GM18520 (cell line): ENCODE results near the gene WWOX.

Experiments
- ATAC-seq: cut with Tn5 transposase; IDR thresholded peaks from one replicate; pipeline ENCODE4 v1.9.1; 2021; ENCODE audit not compliant: unreplicated experiment

The WWOX gene

GRCh38 chr16:78916928-78917545, 817.6 kb downstream of the WWOX start:
- no peak for ATAC-seq

- no peak for ATAC-seq
Measured at GRCh38 chr16:78918805-78919305, 819.4 kb downstream of the WWOX start.

GRCh38 chr16:78919852-78920251, 820.4 kb downstream of the WWOX start:
- no peak for ATAC-seq

GRCh38 chr16:78920621-78921020, 821.2 kb downstream of the WWOX start:
- ATAC-seq = no peak

GRCh38 chr16:78925083-78925767, 825.8 kb downstream of the WWOX start:
- no peak for ATAC-seq

- ATAC-seq = no peak
Measured at GRCh38 chr16:78926723-78927210, 827.3 kb downstream of the WWOX start.

- ATAC-seq = no peak
Measured at GRCh38 chr16:78927766-78928165, 828.3 kb downstream of the WWOX start.

GRCh38 chr16:78929841-78930240, 830.4 kb downstream of the WWOX start:
- no peak for ATAC-seq

- ATAC-seq = no peak
Measured at GRCh38 chr16:78930561-78930960, 831.1 kb downstream of the WWOX start.

- no peak for ATAC-seq
Measured at GRCh38 chr16:78931267-78931666, 831.8 kb downstream of the WWOX start.

- ATAC-seq = no peak
Measured at GRCh38 chr16:78931678-78932077, 832.2 kb downstream of the WWOX start.

GRCh38 chr16:78932355-78932943, 833.0 kb downstream of the WWOX start:
- no peak for ATAC-seq

- no peak for ATAC-seq
Measured at GRCh38 chr16:78936060-78936459, 836.6 kb downstream of the WWOX start.

- ATAC-seq = no peak
Measured at GRCh38 chr16:78939597-78939996, 840.1 kb downstream of the WWOX start.

- no peak for ATAC-seq
Measured at GRCh38 chr16:78942625-78943245, 843.3 kb downstream of the WWOX start.

GRCh38 chr16:78945336-78945735, 845.9 kb downstream of the WWOX start:
- ATAC-seq = no peak

GRCh38 chr16:78946556-78946955, 847.1 kb downstream of the WWOX start:
- no peak for ATAC-seq

GRCh38 chr16:78950768-78951167, 851.3 kb downstream of the WWOX start:
- no peak for ATAC-seq

GRCh38 chr16:78952630-78953029, 853.2 kb downstream of the WWOX start:
- ATAC-seq = no peak

GRCh38 chr16:78953526-78953925, 854.1 kb downstream of the WWOX start:
- no peak for ATAC-seq

GRCh38 chr16:78955206-78955605, 855.8 kb downstream of the WWOX start:
- no peak for ATAC-seq

GRCh38 chr16:78956859-78957258, 857.4 kb downstream of the WWOX start:
- no peak for ATAC-seq
